ENCODE measurements around the gene FAM217B.

- no peak for TF ChIP-seq POLR2AphosphoS5 (IDR thresholded peaks at IDR 0.05; ENCODE audit: borderline replicate concordance, low read depth, low read length)
- TF ChIP-seq EZH2 (IDR thresholded peaks at IDR 0.05): no peak
- TF ChIP-seq FOXP2 (optimal IDR thresholded peaks at IDR 0.05; ENCODE audit: control extremely low read depth, extremely low read length, insufficient read depth): no peak
Observed at GRCh38 chr20:59985164-59985563, 45.0 kb downstream of the FAM217B start.

Measured in SK-N-MC (cell line).